Measurements from ENCODE around the gene MRM3.

- TF ChIP-seq CTCF (IDR thresholded peaks at IDR 0.05; ENCODE audit: low read depth, low read length) = no peak
- TF ChIP-seq EZH2phosphoT487 (IDR thresholded peaks at IDR 0.05; ENCODE audit: low read depth) = no peak
Observed at GRCh38 chr17:784143-784542, 2.0 kb downstream of the MRM3 start.
